ENCODE measurements around the gene MBNL2. TPM values are rescaled to one million over a fixed set of nuclear protein-coding genes. Genes with fewer than 3 reads are reported as not detected.

Gene MBNL2
- total and polyA plus RNA-seq, 2 experiments from 2014 or later: 0.55 to 3.2 TPM

GRCh38 chr13:97185751-97186150 is 36.4 kb upstream of the MBNL2 start (continued):
- TF ChIP-seq NANOG (IDR thresholded peaks at IDR 0.05; ENCODE audit: borderline replicate concordance) (no peak), JUNB (IDR thresholded peaks at IDR 0.05; ENCODE audit: unreplicated experiment) (no peak), POLR2AphosphoS5 (IDR thresholded peaks at IDR 0.05; ENCODE audit: low read depth) (no peak), STAT1 (IDR thresholded peaks at IDR 0.05; ENCODE audit: unreplicated experiment) (no peak), ZNF462 (CRISPR knock-in tag; IDR thresholded peaks at IDR 0.05) (no peak)

GRCh38 chr13:97188207-97188606 is 33.9 kb upstream of the MBNL2 start:
- H3K27me3 ChIP-seq (ENCODE audit: insufficient read depth): no peaks in the 10 kb centered on the region
- no peaks in the 10 kb centered on the region for H3K79me2 ChIP-seq (replicated peaks; ENCODE audit: insufficient read depth)
- no peaks in the 10 kb centered on the region for H3K36me3 Mint-ChIP-seq (ENCODE audit: low read depth)
- no peaks in the 10 kb centered on the region for H3F3A ChIP-seq (replicated peaks; ENCODE audit: low read depth)
- no peak overlapping the region for H3K4me3 ChIP-seq
- no peak overlapping the region for H3K27ac Mint-ChIP-seq
- DNase-seq (ENCODE audit: low spot score): no peak
- ATAC-seq: no peak
- no peaks in the 10 kb centered on the region for H3K9me2 ChIP-seq (ENCODE audit: insufficient read depth)
- no peak overlapping the region for H3K4me2 ChIP-seq
- no peaks in the 10 kb centered on the region for H3K4me1 Mint-ChIP-seq
- no peaks in the 10 kb centered on the region for H3K4me1 ChIP-seq (ENCODE audit: insufficient read depth)
- no peaks in the 10 kb centered on the region for H3K9me3 Mint-ChIP-seq
- H3K27ac ChIP-seq (ENCODE audit: low read depth): no peak overlapping the region
- H3K4me3 Mint-ChIP-seq: no peak overlapping the region
- no peaks in the 10 kb centered on the region for H3K36me3 ChIP-seq (ENCODE audit: insufficient read depth)
- no peaks in the 10 kb centered on the region for H4K20me1 ChIP-seq (replicated peaks; ENCODE audit: insufficient read depth)
- H3K27me3 Mint-ChIP-seq (ENCODE audit: insufficient read depth, low read depth, poor library complexity): peaks cover 2% of the 10 kb centered on the region
- H2AFZ ChIP-seq: no peak overlapping the region
- TF ChIP-seq REST (IDR thresholded peaks at IDR 0.05; ENCODE audit: unreplicated experiment): no peak
- TF ChIP-seq ZNF462 (CRISPR knock-in tag; IDR thresholded peaks at IDR 0.05): no peak
- TF ChIP-seq CREB1 (CRISPR knock-in tag; IDR thresholded peaks at IDR 0.05; ENCODE audit: low read depth): no peak
